Lung (tissue), 12 donors: ENCODE data around the gene CRIP3. TPM values are rescaled to one million over a fixed set of nuclear protein-coding genes. Genes with fewer than 3 reads are reported as not detected.

Experiments used
- ATAC-seq: fragments of 200-7000 bp; cut with Tn5 transposase; one replicate; pipeline ENCODE4 v1.9.1; 2020; ENCODE audit warnings: moderate number of reproducible peaks; ENCODE audit not compliant: insufficient read depth, low FRiP score
- DNase-seq, 3 donors: peaks; one replicate each; pipeline ENCODE4 v3.0.0-alpha.2; 2013 to 2017
- H3K27ac ChIP-seq, 2 donors: one replicate each; pipeline ENCODE4 v1.5.1; 2013; ENCODE audit warnings: mild to moderate bottlenecking in 2 of 2, moderate library complexity in 2 of 2, control low read depth in 1 of 2, inconsistent platforms in 1 of 2, low read depth in 1 of 2, low read length in 1 of 2
- H3K27me3 ChIP-seq, 3 donors: one replicate each; pipeline ENCODE4 v1.5.1; 2013; ENCODE audit warnings: low read length in 2 of 3; ENCODE audit not compliant: control insufficient read depth in 3 of 3, insufficient read depth in 3 of 3
- H3K36me3 ChIP-seq, 4 donors: one replicate each; pipeline ENCODE4 v1.5.1; 2013; ENCODE audit warnings: low read length in 4 of 4, mild to moderate bottlenecking in 1 of 4, moderate library complexity in 1 of 4; ENCODE audit not compliant: control insufficient read depth in 4 of 4, insufficient read depth in 4 of 4
- H3K4me1 ChIP-seq, 5 donors: one replicate each; pipeline ENCODE4 v1.5.1; 2013; ENCODE audit warnings: low read length in 5 of 5, mild to moderate bottlenecking in 2 of 5, moderate library complexity in 1 of 5; ENCODE audit not compliant: control insufficient read depth in 5 of 5, insufficient read depth in 5 of 5
- H3K4me3 ChIP-seq: one replicate; pipeline ENCODE4 v1.5.1; 2013; ENCODE audit warnings: mild to moderate bottlenecking, control low read depth, moderate library complexity
- H3K9ac ChIP-seq, 2 donors: one replicate each; pipeline ENCODE4 v1.5.1; 2013; ENCODE audit warnings: low read length in 2 of 2, control low read depth in 1 of 2; ENCODE audit not compliant: insufficient read depth in 1 of 2
- H3K9me3 ChIP-seq, 4 donors: one replicate each; pipeline ENCODE4 v1.5.1; 2013; ENCODE audit warnings: low read length in 3 of 4, mild to moderate bottlenecking in 1 of 4, moderate library complexity in 1 of 4; ENCODE audit not compliant: control insufficient read depth in 4 of 4, insufficient read depth in 3 of 4
- WGBS, 2 donors: extraction: QIAGEN DNeasy Blood & Tissue Kit; methylation state at CpG; one replicate each; pipeline ENCODE4 v1.1.7; 2013; 5-methylcytosine and 5-hydroxymethylcytosine counted together
- polyA plus RNA-seq, 2 donors: library from polyadenylated mRNA; stranded (reverse); fragments of 200-250 nt; gene quantifications; one replicate each; pipeline ENCODE4 v1.2.1, GENCODE V29; 2013
- total RNA-seq, 2 donors: library from RNA; depleted of rRNA in 1 of 2; stranded (reverse); fragments of >200 nt in 1 of 2; gene quantifications; one replicate each; pipeline ENCODE4 v1.2.1, GENCODE V29; 2014 to 2021
- TF ChIP-seq, protein P1 (sequence below): IDR thresholded peaks from 2 replicates; pipeline ENCODE4 v1.5.1; 2012; ENCODE audit warnings: mild to moderate bottlenecking; ENCODE audit errors: control extremely low read depth, extremely low read depth
- donor health status: control.
- donor health status: control.
- donor health status: Bipolar disorder and iron deficiency.
- donor health status: healthy.
- donor health status: DM: yes; HTN: yes; CAD: no.

CRIP3 gene
- total and polyA plus RNA-seq, 4 donors, result 0.39 to 1.3 (median 0.76) TPM

DNA sequence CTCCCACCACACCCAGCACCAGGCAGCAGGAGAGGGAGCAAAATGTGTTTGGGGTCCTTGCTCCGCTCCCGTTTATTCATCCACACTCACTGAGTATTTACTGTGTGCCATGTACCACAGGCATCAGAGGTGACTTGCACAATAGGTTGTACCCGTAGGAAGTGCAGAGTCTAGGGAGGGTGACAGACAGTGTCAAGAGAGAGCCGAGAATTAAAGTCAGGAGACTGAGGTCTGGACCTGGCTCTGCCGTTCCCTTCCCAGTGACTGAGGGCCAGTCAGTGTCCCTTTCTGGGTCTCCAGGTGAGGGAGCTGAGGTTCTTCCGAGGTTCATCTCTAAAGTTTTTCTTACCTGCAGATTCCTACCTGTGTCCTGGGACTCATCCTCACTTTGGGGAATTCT lies 43.1 kb downstream of the CRIP3 start:
- peaks cover 0 to 29% (median 13%) of the 10 kb centered on the region in 5 donors for H3K4me1 ChIP-seq
- TF ChIP-seq, protein P1, sequence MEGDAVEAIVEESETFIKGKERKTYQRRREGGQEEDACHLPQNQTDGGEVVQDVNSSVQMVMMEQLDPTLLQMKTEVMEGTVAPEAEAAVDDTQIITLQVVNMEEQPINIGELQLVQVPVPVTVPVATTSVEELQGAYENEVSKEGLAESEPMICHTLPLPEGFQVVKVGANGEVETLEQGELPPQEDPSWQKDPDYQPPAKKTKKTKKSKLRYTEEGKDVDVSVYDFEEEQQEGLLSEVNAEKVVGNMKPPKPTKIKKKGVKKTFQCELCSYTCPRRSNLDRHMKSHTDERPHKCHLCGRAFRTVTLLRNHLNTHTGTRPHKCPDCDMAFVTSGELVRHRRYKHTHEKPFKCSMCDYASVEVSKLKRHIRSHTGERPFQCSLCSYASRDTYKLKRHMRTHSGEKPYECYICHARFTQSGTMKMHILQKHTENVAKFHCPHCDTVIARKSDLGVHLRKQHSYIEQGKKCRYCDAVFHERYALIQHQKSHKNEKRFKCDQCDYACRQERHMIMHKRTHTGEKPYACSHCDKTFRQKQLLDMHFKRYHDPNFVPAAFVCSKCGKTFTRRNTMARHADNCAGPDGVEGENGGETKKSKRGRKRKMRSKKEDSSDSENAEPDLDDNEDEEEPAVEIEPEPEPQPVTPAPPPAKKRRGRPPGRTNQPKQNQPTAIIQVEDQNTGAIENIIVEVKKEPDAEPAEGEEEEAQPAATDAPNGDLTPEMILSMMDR, result no peak
- H3K9me3 ChIP-seq, result no peaks in the 10 kb centered on the region
- H3K36me3 ChIP-seq, result no peaks in the 10 kb centered on the region
- 87 to 91% methylated on average over 6 of the region's 6 CpGs for WGBS, 2 donors
- no peak overlapping the region for H3K4me3 ChIP-seq
- no peak overlapping the region for H3K27ac ChIP-seq
- no peaks in the 10 kb centered on the region for H3K27me3 ChIP-seq
- no peak overlapping the region for H3K9ac ChIP-seq
- ATAC-seq (no peak), DNase-seq (no peak)

DNA sequence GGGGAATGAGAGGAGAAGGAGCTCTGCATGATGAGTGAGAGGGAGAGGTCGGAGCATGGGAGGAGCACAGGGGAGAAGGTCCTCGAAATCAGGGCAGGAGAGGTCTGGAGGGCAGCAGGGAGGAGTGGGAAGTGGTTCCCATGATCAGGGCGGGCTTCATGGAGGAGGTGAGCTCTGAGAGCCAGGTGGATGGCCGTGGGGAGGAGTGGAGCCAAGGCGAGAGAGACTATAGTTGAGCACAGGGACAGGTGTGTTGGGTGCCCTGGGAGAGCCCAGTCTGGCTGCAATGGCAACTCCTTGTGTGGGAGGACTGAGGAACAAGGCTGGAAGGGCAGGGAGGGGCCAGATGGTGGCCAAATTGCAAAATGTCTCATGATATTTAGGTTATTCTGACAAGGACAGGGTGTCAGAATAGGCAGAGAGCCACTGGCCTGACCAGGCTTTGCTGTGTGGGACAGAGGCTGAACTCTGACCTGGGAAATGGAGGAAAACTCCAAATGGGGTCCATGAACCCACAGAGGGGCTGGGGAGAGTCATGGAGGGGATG lies 44.0 kb downstream of the CRIP3 start:
- H3K36me3 ChIP-seq, result no peaks in the 10 kb centered on the region
- no peak overlapping the region for H3K9ac ChIP-seq
- no peaks in the 10 kb centered on the region for H3K9me3 ChIP-seq
- no peak overlapping the region for H3K4me3 ChIP-seq
- H3K27me3 ChIP-seq, result no peaks in the 10 kb centered on the region
- ATAC-seq (no peak), DNase-seq (no peak)
- TF ChIP-seq, protein P1, result no peak
- H3K4me1 ChIP-seq, result peaks cover 0 to 23% (median 13%) of the 10 kb centered on the region in 5 donors
- no peak overlapping the region for H3K27ac ChIP-seq
- 88 to 95% methylated on average over 5 of the region's 5 CpGs for WGBS, 2 donors

DNA sequence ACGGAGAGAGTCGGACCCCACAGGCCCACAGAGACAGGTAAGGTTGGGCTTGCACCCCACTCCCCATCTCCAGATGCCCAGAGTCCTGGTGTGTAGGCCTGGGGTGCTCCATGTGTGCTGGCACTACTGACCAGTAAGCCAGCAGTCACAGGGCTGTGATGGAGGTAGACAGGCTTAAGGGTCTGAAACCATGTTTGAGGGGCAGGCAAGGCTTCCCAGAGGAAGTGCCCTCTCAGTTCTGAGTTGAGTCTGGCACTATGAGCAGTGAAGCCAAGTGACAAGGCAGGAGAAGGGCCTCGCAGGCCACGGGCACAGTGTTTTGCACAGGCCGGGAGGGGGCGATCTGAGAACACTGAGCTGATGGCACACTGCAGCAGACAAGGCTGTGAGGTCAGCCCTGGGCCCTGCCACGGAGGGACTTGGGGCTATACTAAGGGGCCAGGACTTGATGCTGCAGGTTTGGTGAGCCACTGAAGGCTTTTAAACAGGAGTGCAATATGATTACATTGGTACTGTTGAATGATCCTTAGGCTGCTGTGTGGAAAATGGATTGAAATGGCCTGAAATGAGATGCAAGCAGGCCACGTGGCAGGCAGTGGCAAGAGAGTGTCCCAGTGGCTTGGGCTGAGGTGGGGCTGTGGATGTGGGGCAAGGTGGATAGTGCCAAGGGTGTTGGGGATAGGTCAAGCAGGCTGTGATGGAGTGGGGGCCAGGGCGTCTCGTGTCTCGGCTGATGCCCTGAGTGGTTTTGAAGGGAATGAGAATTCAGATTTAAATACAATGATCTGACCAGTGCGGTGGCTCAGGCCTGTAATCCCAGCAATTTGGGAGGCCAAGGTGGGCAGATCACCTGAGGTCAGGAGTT lies 45.1 kb downstream of the CRIP3 start:
- Histone ChIP-seq H3K27ac (no peak overlapping the region), H3K4me1 (peaks cover 0 to 12% (median 6%) of the 10 kb centered on the region in 5 donors), H3K27me3 (no peaks in the 10 kb centered on the region), H3K36me3 (no peaks in the 10 kb centered on the region), H3K9me3 (no peaks in the 10 kb centered on the region), H3K4me3 (no peak overlapping the region), H3K9ac (no peak overlapping the region)
- ATAC-seq (peak; percentile 76), DNase-seq (peak; percentile 81 to 82 (median 81))
- WGBS, 2 donors, result 54 to 63% methylated on average over 12 of the region's 12 CpGs
- TF ChIP-seq, protein P1, result peak; percentile 63
